ENCODE data around the gene RCE1. TPM values are rescaled to one million over a fixed set of nuclear protein-coding genes. Genes with fewer than 3 reads are reported as not detected.

RCE1 gene
- polyA plus RNA-seq, 12 donors: 11.2 to 29.3 (median 12.6) TPM; not detected in 1

DNA sequence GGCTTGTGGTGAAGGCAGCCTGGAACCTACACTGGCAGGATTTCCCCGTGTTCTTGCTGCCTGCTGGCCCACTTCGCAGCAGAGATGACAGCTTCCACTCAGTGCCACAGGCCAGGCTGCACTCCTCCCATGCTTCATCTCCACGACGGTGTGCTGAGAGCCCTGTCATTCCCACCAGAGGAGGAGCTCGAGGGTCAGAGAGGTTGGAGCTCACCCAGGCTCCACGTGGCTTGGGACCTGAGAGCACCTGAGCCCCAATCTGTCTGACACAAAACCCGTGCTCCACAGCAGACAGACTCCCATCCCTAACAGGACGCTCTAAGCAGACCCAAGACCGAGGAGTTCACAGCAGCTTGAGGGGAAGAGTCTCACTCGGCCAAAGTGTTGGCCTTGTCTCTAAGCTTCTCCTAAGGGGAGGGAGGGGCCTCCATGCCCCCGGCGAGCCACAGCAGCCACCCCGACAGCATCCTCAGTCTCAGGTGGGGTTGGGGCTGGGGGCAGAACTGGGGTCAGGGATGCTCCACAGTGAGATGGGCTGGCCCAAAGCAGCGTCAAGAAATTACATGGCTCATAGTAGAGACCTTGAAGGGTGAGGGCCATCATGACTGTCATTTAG lies 24.3 kb downstream of the RCE1 start:
- DNase-seq: no peak

DNA sequence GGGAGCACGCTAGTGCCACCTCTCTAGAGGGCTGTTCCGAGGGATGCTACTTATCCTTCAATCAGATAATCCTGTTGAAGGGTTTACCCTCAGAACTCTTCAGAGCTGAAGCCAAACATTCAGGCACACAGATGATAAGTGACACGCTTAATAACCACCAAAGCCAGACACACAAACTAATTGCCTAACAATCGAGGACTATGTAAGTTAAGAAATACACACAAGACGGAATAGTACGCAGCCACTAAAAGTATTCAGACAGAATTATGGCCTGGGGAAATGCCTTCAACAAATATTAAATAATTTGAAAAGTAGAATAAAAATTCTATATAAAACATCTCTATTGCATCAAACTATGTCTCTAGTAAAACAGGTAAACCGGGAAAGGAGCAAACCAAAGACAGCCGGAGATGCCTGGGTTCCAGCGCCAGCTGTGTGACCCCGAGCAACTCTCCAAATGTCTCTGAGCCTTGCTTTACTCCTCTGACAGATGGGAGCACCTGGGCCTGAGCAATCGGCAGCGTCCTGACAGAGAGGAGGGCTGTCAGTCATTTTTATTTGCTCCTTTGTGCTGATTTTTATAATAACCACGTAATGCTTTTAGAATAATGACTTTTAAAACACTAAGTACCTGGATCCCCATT lies 25.0 kb downstream of the RCE1 start:
- DNase-seq: no peak

DNA sequence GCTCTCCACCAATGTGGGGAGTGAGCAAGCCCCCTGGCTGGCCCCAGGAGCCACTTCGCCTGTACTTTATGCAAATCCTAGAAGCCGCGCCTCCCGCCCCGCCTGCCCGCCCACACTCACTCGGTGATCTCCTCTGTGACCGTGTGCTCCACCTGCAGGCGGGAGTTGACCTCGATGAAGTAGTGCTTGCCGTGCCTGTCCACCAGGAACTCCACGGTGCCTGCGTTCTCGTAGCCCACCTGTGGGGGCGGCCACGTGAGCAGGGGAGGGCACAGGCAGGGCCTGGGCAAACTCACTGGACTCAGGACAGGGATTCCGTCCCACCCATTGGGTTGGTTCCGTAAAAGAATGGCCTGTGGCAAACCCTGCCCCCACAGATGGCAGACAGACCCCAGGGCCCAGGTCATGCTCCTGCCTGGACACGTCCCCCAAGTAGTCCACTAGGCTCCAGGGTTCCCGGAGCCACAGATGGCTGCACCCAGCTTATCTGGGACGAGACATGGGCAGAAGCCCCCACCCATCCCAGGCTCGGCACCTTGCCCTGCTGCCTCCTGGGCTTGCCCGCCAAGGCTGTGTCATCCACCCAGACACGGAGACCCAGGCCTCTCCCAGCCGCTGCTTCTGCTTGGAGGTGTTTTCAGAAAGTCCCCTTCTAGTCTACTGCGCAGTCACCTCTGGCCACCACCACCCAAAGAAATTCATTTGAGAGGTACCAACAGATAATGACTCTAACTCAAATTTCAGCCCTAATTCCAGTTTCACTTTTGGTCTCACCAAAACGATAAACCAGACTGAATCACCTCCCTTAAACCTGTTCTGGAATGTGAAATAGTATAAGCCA lies 25.7 kb downstream of the RCE1 start:
- no peak for DNase-seq

DNA sequence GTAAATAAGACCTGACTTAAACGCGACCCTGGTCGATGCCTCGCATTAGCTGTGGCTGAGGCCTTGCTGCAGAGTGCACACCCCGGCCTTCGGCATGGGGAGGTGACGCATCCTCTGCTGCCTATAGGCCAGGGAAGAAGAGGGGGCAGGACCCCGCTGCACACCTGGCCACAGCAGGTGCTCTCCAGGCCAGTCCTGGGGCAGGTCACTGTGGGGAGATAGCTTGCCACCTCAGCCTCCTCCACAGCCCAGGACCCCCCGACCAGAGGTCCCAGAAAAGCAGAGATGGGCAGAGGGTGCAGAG lies 26.3 kb downstream of the RCE1 start:
- no peak for DNase-seq

DNA sequence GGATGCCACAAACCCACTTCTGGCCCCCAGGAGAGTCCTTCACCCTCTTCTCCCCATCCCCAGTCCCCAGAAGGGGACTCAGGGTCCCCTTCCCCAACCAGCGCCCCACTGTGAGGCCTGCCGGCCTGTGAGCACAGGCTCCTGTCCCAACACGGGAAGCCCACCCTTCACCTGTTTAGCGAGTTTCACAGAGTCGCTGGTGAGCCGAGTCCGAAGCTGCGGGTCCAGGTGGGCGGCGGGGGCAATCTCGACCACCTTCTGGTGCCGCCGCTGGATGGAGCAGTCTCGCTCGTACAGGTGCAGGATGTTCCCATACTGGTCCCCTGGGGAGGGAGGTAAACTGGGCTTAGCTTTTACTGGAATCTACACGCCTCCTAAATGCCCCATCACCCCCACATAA lies 26.9 kb downstream of the RCE1 start:
- DNase-seq: no peak

DNA sequence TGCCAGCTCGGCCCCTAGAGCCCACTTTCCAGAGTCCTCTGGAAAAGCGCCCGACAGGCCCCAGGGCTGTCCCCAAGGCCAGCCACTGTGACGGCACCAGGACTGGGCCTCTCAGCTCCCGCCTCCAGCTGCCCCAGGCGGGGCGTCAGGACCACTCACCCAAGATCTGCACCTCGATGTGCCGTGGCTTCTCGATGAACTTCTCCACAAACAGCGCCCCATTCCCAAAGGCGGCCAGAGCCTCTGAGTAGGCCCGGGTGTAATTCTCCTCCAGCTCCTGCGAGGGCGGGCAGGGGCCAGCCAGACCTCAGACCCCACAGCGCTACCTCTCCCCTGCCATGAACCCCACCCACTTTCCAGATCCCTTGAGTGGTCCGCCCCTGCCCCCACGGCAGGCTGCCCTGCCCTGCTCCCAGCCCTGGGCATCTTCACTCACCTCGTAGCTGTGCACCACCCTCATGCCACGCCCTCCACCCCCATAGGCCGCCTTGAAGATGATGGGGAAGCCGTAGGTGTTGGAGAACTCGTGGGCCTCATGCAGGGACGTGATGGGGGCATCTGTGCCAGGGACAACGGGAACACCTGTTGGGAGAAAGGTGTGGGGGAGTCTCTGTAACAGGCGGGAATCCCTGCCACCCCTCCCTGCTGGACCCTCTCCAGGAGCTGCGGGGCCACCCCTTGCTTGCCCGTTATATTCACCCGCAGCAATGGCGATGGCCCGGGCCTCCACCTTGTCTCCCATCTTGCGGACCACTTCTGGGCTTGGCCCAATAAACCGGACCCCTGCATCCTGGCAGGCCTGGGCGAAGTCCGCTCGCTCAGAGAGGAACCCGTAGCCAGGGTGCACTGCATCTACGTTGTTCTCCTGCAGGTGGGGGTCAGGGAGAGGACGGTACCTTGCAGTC lies 27.6 kb downstream of the RCE1 start:
- no peak for DNase-seq

DNA sequence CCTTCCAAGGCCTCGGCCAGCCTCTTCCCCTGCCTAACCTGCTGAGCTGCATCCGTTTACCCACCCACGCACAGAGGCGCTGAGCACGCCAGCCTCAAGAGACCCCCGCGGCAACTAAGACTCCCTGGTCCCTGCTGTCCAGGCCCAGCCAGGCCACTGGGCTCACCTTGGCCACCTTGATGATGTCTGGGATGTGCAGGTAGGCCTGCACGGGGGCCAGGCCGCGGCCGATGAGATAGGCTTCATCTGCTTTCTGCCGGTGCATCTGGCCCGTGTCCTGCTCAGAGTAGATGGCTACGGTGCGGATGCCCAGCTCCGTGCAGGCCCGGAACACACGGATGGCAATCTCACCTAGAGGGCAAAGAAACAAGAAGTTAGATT lies 28.3 kb downstream of the RCE1 start:
- no peak for DNase-seq

DNA sequence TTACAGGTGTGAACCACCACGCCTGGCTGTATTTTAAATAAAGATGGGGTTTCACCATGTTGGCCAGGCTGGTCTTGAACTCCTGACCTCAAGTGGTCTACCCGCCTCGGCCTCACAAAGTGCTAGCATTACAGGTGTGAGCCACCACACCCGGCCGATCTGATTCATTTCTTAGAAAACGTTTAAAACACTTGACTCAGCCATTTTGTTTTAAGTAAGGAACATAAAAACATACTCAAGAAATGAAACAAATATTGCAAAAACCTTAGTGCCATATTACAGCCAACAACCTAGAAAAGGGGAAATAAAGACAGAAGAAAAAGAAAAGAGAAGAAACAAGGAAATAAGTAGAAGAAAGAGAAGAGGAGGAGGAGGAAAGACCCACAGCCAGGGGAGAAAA lies 31.0 kb downstream of the RCE1 start:
- DNase-seq: no peak

DNA sequence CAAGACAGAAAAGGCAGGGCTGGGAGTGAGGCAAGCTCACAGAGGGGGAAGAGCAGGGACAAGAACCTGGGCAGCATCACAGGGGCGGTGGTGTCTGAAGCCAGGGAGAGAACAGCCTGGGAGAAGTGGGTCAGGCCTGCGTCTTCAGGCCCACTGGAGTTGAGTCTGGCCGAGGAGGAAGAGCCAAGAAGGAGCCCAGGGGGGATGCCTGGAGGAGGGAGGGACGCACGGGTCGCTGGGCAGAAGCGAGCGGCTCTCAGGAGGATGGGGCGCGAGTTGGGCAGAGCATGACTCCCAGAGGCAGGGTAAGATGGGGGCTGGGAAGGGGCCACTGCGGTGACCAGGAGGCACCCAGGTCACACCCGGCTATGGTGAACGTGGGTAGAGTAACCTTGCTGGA lies 32.1 kb downstream of the RCE1 start:
- DNase-seq: no peak

DNA sequence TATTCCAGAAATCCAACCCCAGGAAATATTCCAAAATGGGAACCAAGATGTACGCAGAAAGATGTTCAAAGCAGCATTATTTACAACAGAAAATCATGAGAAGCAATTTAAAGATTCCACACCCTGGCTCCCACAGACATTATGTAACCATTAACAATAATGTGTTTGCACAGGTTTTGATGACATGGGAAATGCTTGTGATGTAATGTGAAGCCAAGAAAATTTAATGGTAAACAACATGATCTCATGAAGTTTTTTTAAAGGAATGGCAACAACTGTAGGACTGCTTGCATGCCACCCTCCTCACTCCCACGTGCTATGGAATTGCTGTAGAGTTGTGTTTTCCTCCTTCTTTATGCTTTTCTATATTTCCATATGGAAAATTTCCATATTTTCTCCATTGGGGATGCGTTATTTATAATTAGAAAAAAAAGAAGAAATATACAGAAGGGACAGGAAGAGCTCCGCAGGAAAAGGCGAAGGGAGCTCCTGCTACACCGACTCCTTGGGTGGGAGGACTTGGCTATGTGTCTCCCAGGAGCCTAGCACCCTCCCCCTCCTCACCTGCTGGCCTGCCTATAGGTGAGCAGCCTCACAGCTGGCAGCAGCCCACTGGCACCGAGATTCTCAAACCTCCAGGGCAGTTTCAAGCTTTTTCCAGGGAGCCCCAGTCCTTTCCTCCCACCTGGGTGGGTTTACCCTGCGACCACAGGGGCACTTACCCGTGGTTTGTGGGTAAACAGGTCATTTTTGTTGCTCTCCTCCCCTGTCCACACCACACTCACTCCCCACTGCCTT lies 34.5 kb downstream of the RCE1 start:
- no peak for DNase-seq

DNA sequence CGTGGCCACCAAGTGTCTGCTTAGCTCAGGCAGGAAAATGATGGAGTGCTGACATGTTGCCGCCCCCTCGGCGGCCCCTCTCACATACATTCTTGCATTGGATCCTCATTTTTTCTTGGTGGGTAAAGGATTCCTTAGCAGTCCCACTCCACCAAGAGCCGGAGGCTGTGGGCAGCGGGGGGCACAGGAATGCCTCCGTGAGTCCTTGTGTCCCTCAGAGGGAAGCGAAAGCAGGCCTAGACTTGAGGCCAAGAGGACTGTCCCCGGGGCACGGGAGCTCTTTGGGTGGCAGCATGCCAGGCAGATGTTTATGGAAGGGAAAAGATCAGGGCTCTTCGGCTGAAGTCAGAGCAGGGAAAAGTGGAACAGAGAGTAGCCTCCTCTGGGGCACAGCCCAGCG lies 35.2 kb downstream of the RCE1 start:
- DNase-seq: no peak

DNA sequence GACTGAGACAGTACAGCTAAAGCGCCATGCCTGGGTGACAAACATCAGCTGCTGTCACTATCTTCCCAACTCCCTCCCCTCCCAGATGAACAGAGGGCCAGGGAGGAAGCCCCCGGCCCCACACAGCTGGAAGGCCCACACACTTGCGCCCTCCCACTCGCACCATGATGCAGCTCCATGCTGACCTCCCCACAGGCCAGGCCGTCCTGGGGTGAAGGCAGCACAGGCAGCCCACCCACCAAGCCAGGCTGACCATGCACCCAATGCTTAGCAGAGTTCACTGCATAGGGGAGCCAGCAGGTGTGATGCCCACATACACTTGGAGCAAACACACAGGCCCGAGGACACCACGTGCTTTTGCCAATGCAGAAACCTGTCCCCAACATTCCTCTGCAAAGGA lies 35.8 kb downstream of the RCE1 start:
- no peak for DNase-seq

DNA sequence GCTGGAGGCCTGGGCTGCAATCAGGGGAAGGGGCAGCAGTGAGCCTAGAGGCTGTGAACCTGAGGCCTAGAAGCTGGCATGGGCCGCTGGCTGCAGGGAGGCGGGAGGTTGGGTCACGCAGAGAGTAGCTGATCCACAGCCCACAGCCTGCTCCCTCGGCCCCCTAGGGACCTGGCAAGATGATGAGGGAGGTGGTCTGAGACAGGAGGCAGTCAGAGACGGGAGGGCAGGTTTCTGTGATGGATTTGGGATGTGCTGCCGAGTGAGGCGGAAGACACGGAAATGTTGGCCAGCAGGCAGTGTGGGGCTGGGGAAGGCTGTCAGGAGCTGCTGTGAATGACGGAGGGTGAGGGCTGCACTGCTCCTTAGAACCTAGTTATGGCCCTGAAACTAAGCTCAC lies 36.3 kb downstream of the RCE1 start:
- DNase-seq: no peak

DNA sequence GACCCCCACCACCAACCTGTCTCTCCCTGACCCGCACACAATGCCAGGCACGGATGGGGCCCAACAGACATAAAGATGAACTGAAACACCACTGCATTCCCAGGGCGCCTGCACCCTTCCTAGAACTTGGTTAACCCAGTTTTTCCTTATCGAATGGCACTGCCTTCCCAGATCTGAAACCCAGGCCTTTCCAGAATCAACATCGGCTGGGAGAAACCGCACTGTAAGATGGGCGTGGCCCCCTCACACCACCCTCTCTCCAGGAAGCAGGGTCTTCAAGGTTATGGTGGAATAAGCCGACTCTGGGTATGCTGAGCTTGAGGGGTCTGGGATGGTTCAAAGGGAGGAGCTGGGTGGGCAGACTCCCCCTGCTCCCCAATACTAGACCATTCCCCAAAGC lies 36.8 kb downstream of the RCE1 start:
- DNase-seq: no peak

DNA sequence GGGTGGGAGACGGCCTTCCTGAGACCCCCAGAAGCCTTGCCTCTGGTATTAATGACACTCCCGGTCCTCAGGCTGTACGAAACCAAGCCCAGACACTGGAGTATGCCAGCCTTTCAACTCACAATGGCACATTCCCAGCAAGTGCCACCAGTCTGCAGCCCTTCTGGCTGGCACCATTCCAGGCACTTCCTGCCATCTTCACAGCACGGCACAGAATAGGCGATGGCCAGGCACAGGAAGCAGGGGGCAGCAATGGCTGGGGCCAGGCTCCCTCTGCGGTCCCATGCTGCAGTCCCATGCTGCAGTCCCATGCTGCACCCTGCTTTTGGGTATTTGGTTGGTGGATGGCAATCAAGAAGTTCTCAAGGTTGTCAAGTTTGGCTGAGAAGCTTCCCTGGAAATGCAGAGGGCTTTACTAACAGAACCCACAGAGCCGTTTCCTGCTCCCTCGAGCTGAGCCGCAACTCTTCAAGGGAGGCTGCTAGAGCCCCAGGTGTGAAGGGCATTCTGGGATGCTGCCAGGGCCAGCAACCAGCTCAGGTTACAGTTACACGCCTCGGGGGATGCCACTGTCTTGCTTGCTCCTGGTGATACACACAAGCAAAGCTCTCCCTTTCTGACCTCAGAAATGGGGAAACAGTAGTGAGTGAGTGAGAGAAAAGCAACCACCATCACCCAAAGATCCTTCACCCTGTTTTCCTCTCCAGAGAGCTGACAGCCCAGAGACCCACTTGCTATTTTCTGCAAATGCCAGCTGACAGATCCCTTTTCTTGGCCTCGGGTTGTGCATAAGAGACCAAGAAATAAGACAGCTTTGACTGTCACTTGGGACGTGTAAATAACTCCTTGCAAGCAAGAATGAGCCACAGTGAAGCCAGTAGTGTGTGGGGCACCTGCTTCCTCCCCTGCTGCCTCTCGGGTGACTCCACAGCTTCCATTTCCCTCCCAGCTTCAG lies 37.5 kb downstream of the RCE1 start:
- DNase-seq: no peak

DNA sequence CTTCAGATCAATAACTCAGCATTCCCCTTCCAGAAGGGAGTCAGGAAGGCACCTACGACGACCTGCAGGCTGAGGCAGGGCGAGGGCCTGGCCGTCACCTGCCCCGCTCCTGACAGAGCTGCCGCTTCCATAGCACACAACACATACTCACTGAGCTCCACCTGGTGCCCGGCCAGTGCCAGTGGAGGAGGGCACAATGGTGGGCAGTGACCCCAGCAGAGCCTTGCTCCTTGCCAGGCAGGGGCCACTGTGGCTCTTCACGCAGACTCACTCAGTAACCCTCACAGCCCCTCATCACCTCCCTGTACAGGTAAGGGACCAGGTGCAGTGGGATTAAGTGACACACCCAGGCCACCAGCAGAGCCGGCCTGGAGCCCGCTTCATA lies 38.2 kb downstream of the RCE1 start:
- DNase-seq: no peak

DNA sequence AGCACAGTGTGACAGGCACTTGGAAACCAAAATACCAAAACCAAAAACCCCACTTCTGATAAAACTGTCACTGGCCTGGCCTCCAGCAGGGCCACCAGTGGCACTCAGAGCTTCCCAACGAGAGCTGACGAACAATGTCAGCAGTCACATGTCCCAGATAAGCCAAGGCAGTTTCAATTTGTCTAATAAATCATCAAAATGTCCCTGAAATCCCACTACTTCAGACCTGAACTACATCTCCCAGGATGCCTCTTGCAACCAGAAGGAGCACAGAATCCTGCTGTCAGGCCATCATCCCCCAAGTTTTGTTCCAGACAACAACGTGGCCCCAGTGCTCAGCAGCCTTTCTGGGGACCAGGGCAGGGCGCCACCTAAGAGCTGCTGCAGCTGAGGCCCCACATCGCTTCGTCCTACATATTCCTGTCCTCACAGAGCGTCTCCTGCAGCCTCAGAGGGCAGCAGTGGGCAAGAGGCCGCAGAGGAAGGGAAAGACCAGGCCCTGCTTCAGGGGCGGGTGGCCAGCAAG lies 38.7 kb downstream of the RCE1 start:
- no peak for DNase-seq

DNA sequence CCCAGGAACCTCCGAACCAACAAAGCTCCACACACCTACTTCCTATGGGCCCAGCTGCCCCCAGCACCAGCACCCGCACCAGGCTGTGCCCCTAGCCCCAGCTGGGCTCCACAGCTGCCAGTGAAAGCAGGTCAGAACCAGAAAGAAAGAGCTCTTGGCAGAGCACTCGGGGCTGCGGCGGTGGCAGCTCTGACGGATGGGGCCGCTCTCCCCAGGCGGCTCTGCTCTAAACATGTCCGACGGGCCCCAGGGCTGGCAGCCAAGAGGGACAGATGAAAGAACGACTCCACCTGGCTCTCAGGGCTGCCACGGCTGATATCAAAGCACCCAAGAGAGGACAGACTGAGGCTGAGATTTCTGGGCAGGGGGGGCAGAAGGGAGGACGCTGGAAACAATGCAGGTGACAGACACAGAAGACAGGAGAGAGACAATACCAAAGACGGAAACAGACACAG lies 39.3 kb downstream of the RCE1 start:
- DNase-seq: no peak

DNA sequence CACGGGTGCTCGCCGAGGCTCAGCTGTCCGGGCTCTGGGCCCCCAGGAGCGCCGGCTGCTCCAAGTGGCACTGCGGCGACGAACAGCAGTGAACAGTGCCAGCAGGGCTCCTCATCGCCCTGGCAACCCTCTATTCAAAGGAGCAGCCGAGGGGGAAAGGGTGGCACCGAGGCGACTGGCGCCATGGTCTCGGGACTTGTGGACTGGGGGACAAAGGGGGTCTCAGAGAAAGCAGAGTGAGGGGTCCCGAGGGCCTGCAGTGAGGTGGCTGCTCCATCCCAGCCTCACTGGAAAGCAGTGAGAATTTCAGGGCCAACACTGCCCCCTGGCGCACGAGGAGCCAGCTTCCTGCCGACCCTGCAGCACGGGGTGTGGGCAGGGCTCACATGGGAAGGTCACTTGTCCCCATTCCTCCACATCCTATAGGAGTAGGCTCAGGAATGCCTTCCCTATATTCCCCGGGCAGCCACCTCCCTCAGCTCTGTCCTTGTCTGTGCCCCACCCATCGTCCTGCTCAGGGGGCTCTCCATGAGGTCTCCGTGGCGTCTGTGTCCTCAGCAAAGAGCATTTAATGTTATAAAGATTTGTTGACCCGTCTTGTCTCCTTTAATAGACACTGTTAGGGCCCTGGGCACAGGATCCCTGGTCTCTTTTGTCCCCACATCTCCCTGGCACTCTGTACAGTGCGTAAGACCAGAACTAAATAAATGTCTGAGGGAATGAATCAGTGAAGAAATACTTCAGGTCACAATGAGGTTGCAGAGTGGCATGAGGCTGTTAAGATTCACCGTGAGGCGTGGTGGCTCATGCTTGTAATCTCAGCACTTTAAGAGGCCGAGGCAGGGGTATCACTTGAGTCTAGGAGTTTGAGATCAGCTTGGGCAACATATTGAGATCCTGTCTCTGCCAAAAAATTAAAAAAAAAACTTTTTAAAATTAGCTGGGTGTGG lies 40.0 kb downstream of the RCE1 start:
- no peak for DNase-seq
